ENCODE measurements around the gene OR2L5.

OR2L5 gene

GRCh38 chr1:248013229-248013710 is at the start of gene OR2L5:
OR2L5 (plus strand) TSS chr1:248013660; CDS start chr1:248021948, 8,288 bp downstream.
- no peak for DNase-seq

- DNase-seq = no peak
These were observed 48.5 kb upstream of the OR2L5 start, which contains the start of gene OR2AK2 for GRCh38 chr1:247964933-247965332. OR2AK2 (plus strand) TSS chr1:247965233; CDS start chr1:247965377, 144 bp downstream.

GRCh38 chr1:247966532-247967204 is 46.8 kb upstream of the OR2L5 start:
- no peak for DNase-seq

- no peak for DNase-seq
These were observed 20.5 kb upstream of the OR2L5 start for GRCh38 chr1:247992986-247993385.

GRCh38 chr1:247998811-247999210 is 14.6 kb upstream of the OR2L5 start:
- DNase-seq = no peak

- DNase-seq = no peak
These were observed 13.3 kb upstream of the OR2L5 start for GRCh38 chr1:248000169-248000568.

GRCh38 chr1:248007778-248008177 is 5.7 kb upstream of the OR2L5 start:
- DNase-seq = no peak

GRCh38 chr1:248009681-248010080 is 3.8 kb upstream of the OR2L5 start:
- no peak for DNase-seq

- no peak for DNase-seq
These were observed 2.3 kb downstream of the OR2L5 start for GRCh38 chr1:248015803-248016202.

GRCh38 chr1:248029770-248030169 is 16.3 kb downstream of the OR2L5 start, which contains the start of gene OR2L2:
OR2L2 (plus strand) TSS chr1:248030070; CDS start chr1:248038268, 8,198 bp downstream.
- DNase-seq = no peak

GRCh38 chr1:248045209-248045608 is 31.7 kb downstream of the OR2L5 start:
- no peak for DNase-seq

- no peak for DNase-seq
These were observed 33.1 kb downstream of the OR2L5 start, which contains the start of gene OR2L3 for GRCh38 chr1:248046536-248046935. OR2L3 (plus strand) TSS chr1:248046836; CDS start chr1:248060682, 13,846 bp downstream.

GRCh38 chr1:248047008-248047407 is 33.5 kb downstream of the OR2L5 start:
- DNase-seq = no peak

- no peak for DNase-seq
These were observed 41.2 kb downstream of the OR2L5 start for GRCh38 chr1:248054671-248055070.

GRCh38 chr1:248055261-248055660 is 41.8 kb downstream of the OR2L5 start:
- DNase-seq = no peak

GRCh38 chr1:248065071-248065470 is 51.6 kb downstream of the OR2L5 start:
- DNase-seq = no peak

- DNase-seq = no peak
These were observed 52.1 kb downstream of the OR2L5 start for GRCh38 chr1:248065604-248066003.

All from NCI-H446 treated with DMSO at 0.1 percent for 48 hours (cell line).